Brain microvascular endothelial cell (primary cell): Measurements from ENCODE around the gene FBXL20.

Experiments
- DNase-seq: peaks from one replicate; pipeline ENCODE4 v3.0.0-alpha.2; 2020
- H3K27ac ChIP-seq: fragments of 250-450 bp; sonication (Bioruptor Pico); 2 replicates; pipeline ENCODE4 v1.5.1; 2020; ENCODE audit warnings: mild to moderate bottlenecking, moderate library complexity
- H3K27me3 ChIP-seq: fragments of 250-450 bp; sonication (Bioruptor Pico); replicated peaks from 2 replicates; pipeline ENCODE4 v1.5.1; 2020; ENCODE audit warnings: mild to moderate bottlenecking
- H3K36me3 ChIP-seq: fragments of 250-450 bp; sonication (Bioruptor Pico); replicated peaks from 2 replicates; pipeline ENCODE4 v1.5.1; 2020; ENCODE audit warnings: mild to moderate bottlenecking
- H3K4me3 ChIP-seq: 2 replicates; pipeline ENCODE4 v1.5.1; 2011; ENCODE audit warnings: low read depth, mild to moderate bottlenecking, control low read depth, low read length, moderate library complexity
- CTCF ChIP-seq: IDR thresholded peaks from 2 replicates; pipeline ENCODE4 v1.5.1; 2011; ENCODE audit warnings: low read depth, mild to moderate bottlenecking, moderate library complexity, low read length, control low read depth, inconsistent platforms; ENCODE audit errors: missing control alignments
- in situ Hi-C: cut with HindIII; loops from 2 replicates; pipeline ENCODE4 v1.10.0; 2017; ENCODE audit warnings: low sequenced_read_pairs, low pct_ligation_motif_present

FBXL20 gene

GRCh38 chr17:39235555-39236449 is 165.6 kb downstream of the FBXL20 start:
- Histone ChIP-seq H3K4me3 (no peak overlapping the region), H3K27me3 (no peaks in the 10 kb centered on the region), H3K27ac (no peak overlapping the region), H3K36me3 (no peaks in the 10 kb centered on the region)
- TF ChIP-seq CTCF = peak; percentile 90
- in situ Hi-C loops = no loop called here
- DNase-seq = peak; percentile 34

- Histone ChIP-seq H3K27ac (no peak overlapping the region), H3K36me3 (no peaks in the 10 kb centered on the region), H3K27me3 (no peaks in the 10 kb centered on the region), H3K4me3 (peak overlapping the region; percentile 12)
- in situ Hi-C loops = no loop called here
- TF ChIP-seq CTCF = peak; percentile 91
- peak; percentile 34 for DNase-seq
Observed at GRCh38 chr17:39231591-39232551, 169.6 kb downstream of the FBXL20 start.

- peaks cover 3% of the 10 kb centered on the region for H3K27me3 ChIP-seq
- no peak overlapping the region for H3K4me3 ChIP-seq
- DNase-seq = no peak
- no peak overlapping the region for H3K27ac ChIP-seq
- no peaks in the 10 kb centered on the region for H3K36me3 ChIP-seq
- TF ChIP-seq CTCF = no peak
- in situ Hi-C loops = no loop called here
Observed at GRCh38 chr17:39231091-39231561, 170.3 kb downstream of the FBXL20 start.

- Histone ChIP-seq H3K27ac (no peak overlapping the region), H3K27me3 (peaks cover 8% of the 10 kb centered on the region), H3K4me3 (no peak overlapping the region), H3K36me3 (no peaks in the 10 kb centered on the region)
- in situ Hi-C loops = no loop called here
- no peak for TF ChIP-seq CTCF
- DNase-seq = no peak
Observed at GRCh38 chr17:39230361-39230760, 171.1 kb downstream of the FBXL20 start.

GRCh38 chr17:39229274-39229913 is 172.0 kb downstream of the FBXL20 start:
- DNase-seq = peak; percentile 59
- H3K27ac ChIP-seq = no peak overlapping the region
- in situ Hi-C loops = no loop called here
- no peak for TF ChIP-seq CTCF
- no peaks in the 10 kb centered on the region for H3K36me3 ChIP-seq
- peaks cover 17% of the 10 kb centered on the region for H3K27me3 ChIP-seq
- no peak overlapping the region for H3K4me3 ChIP-seq
